ENCODE results near the gene PRKAA2. TPM values are rescaled to one million over a fixed set of nuclear protein-coding genes. Genes with fewer than 3 reads are reported as not detected.

The PRKAA2 gene
- total and polyA plus RNA-seq, 4 donors: 9.6 to 27.4 (median 11.1) TPM

GRCh38 chr1:56648546-56648945 lies 3.4 kb downstream of the PRKAA2 start:
- Histone ChIP-seq H3K36me3 (ENCODE audit: control insufficient read depth, insufficient read depth, low read length) (no peaks in the 10 kb centered on the region), H3K9me3 (ENCODE audit: control insufficient read depth, insufficient read depth, low read length) (no peaks in the 10 kb centered on the region), H3K27ac (ENCODE audit: low read depth, low read length) (no peak overlapping the region), H3K4me3 (ENCODE audit: low read depth, low read length) (no peak overlapping the region), H3K27me3 (ENCODE audit: control insufficient read depth, insufficient read depth, low read length) (no peaks in the 10 kb centered on the region), H3K4me1 (ENCODE audit: control insufficient read depth, insufficient read depth, low read length) (peaks cover 3% of the 10 kb centered on the region)
- DNase-seq (ENCODE audit: low read depth in 4 of 6, low spot score in 6 of 6): no peak
- WGBS (ENCODE audit: insufficient coverage): no CpG with 5 or more reads among the region's 4 CpGs

GRCh38 chr1:56654126-56654923 lies 9.2 kb downstream of the PRKAA2 start:
- H3K4me1 ChIP-seq (ENCODE audit: control insufficient read depth, insufficient read depth, low read length): no peaks in the 10 kb centered on the region
- WGBS (ENCODE audit: insufficient coverage): no CpG with 5 or more reads among the region's 1 CpG
- no peaks in the 10 kb centered on the region for H3K27me3 ChIP-seq (ENCODE audit: control insufficient read depth, insufficient read depth, low read length)
- H3K36me3 ChIP-seq (ENCODE audit: control insufficient read depth, insufficient read depth, low read length): no peaks in the 10 kb centered on the region
- no peak overlapping the region for H3K4me3 ChIP-seq (ENCODE audit: low read depth, low read length)
- H3K27ac ChIP-seq (ENCODE audit: low read depth, low read length): no peak overlapping the region
- no peak for DNase-seq (ENCODE audit: low read depth in 4 of 6, low spot score in 6 of 6)
- H3K9me3 ChIP-seq (ENCODE audit: control insufficient read depth, insufficient read depth, low read length): peaks cover 5% of the 10 kb centered on the region

GRCh38 chr1:56655991-56656613 lies 11.0 kb downstream of the PRKAA2 start:
- Histone ChIP-seq H3K9me3 (ENCODE audit: control insufficient read depth, insufficient read depth, low read length) (peaks cover 5% of the 10 kb centered on the region), H3K27ac (ENCODE audit: low read depth, low read length) (no peak overlapping the region), H3K27me3 (ENCODE audit: control insufficient read depth, insufficient read depth, low read length) (no peaks in the 10 kb centered on the region), H3K36me3 (ENCODE audit: control insufficient read depth, insufficient read depth, low read length) (no peaks in the 10 kb centered on the region), H3K4me1 (ENCODE audit: control insufficient read depth, insufficient read depth, low read length) (no peaks in the 10 kb centered on the region), H3K4me3 (ENCODE audit: low read depth, low read length) (no peak overlapping the region)
- WGBS (ENCODE audit: insufficient coverage): no CpG with 5 or more reads among the region's 1 CpG
- no peak for DNase-seq (ENCODE audit: low read depth in 4 of 6, low spot score in 6 of 6)

GRCh38 chr1:56658254-56658653 lies 13.1 kb downstream of the PRKAA2 start:
- Histone ChIP-seq H3K27ac (ENCODE audit: low read depth, low read length) (no peak overlapping the region), H3K9me3 (ENCODE audit: control insufficient read depth, insufficient read depth, low read length) (peaks cover 5% of the 10 kb centered on the region), H3K4me3 (ENCODE audit: low read depth, low read length) (no peak overlapping the region), H3K36me3 (ENCODE audit: control insufficient read depth, insufficient read depth, low read length) (no peaks in the 10 kb centered on the region), H3K27me3 (ENCODE audit: control insufficient read depth, insufficient read depth, low read length) (no peaks in the 10 kb centered on the region), H3K4me1 (ENCODE audit: control insufficient read depth, insufficient read depth, low read length) (no peaks in the 10 kb centered on the region)
- WGBS (ENCODE audit: insufficient coverage): 75% methylated on average over 1 of the region's 4 CpGs
- DNase-seq (ENCODE audit: low read depth in 4 of 6, low spot score in 6 of 6): no peak

GRCh38 chr1:56660293-56660692 lies 15.2 kb downstream of the PRKAA2 start:
- no CpG with 5 or more reads among the region's 1 CpG for WGBS (ENCODE audit: insufficient coverage)
- Histone ChIP-seq H3K27ac (ENCODE audit: low read depth, low read length) (no peak overlapping the region), H3K36me3 (ENCODE audit: control insufficient read depth, insufficient read depth, low read length) (no peaks in the 10 kb centered on the region), H3K27me3 (ENCODE audit: control insufficient read depth, insufficient read depth, low read length) (no peaks in the 10 kb centered on the region), H3K4me3 (ENCODE audit: low read depth, low read length) (no peak overlapping the region), H3K9me3 (ENCODE audit: control insufficient read depth, insufficient read depth, low read length) (peaks cover 5% of the 10 kb centered on the region), H3K4me1 (ENCODE audit: control insufficient read depth, insufficient read depth, low read length) (no peaks in the 10 kb centered on the region)
- no peak for DNase-seq (ENCODE audit: low read depth in 4 of 6, low spot score in 6 of 6)

- no peaks in the 10 kb centered on the region for H3K27me3 ChIP-seq (ENCODE audit: control insufficient read depth, insufficient read depth, low read length)
- H3K9me3 ChIP-seq (ENCODE audit: control insufficient read depth, insufficient read depth, low read length): no peaks in the 10 kb centered on the region
- no peaks in the 10 kb centered on the region for H3K36me3 ChIP-seq (ENCODE audit: control insufficient read depth, insufficient read depth, low read length)
- DNase-seq (ENCODE audit: low read depth in 4 of 6, low spot score in 6 of 6): no peak
- no peaks in the 10 kb centered on the region for H3K4me1 ChIP-seq (ENCODE audit: control insufficient read depth, insufficient read depth, low read length)
- H3K4me3 ChIP-seq (ENCODE audit: low read depth, low read length): no peak overlapping the region
- H3K27ac ChIP-seq (ENCODE audit: low read depth, low read length): no peak overlapping the region
- no CpG with 5 or more reads among the region's 3 CpGs for WGBS (ENCODE audit: insufficient coverage)
Observed at GRCh38 chr1:56663846-56664245, 18.7 kb downstream of the PRKAA2 start.

- no CpG with 5 or more reads among the region's 1 CpG for WGBS (ENCODE audit: insufficient coverage)
- DNase-seq (ENCODE audit: low read depth in 4 of 6, low spot score in 6 of 6): no peak
- Histone ChIP-seq H3K36me3 (ENCODE audit: control insufficient read depth, insufficient read depth, low read length) (no peaks in the 10 kb centered on the region), H3K27ac (ENCODE audit: low read depth, low read length) (no peak overlapping the region), H3K27me3 (ENCODE audit: control insufficient read depth, insufficient read depth, low read length) (no peaks in the 10 kb centered on the region), H3K4me3 (ENCODE audit: low read depth, low read length) (no peak overlapping the region), H3K4me1 (ENCODE audit: control insufficient read depth, insufficient read depth, low read length) (no peaks in the 10 kb centered on the region), H3K9me3 (ENCODE audit: control insufficient read depth, insufficient read depth, low read length) (no peaks in the 10 kb centered on the region)
Observed at GRCh38 chr1:56665384-56665783, 20.3 kb downstream of the PRKAA2 start.

GRCh38 chr1:56666112-56666608 lies 21.0 kb downstream of the PRKAA2 start:
- 60% methylated on average over 1 of the region's 3 CpGs for WGBS (ENCODE audit: insufficient coverage)
- no peak for DNase-seq (ENCODE audit: low read depth in 4 of 6, low spot score in 6 of 6)
- Histone ChIP-seq H3K4me3 (ENCODE audit: low read depth, low read length) (no peak overlapping the region), H3K27me3 (ENCODE audit: control insufficient read depth, insufficient read depth, low read length) (no peaks in the 10 kb centered on the region), H3K4me1 (ENCODE audit: control insufficient read depth, insufficient read depth, low read length) (no peaks in the 10 kb centered on the region), H3K36me3 (ENCODE audit: control insufficient read depth, insufficient read depth, low read length) (no peaks in the 10 kb centered on the region), H3K9me3 (ENCODE audit: control insufficient read depth, insufficient read depth, low read length) (no peaks in the 10 kb centered on the region), H3K27ac (ENCODE audit: low read depth, low read length) (no peak overlapping the region)

GRCh38 chr1:56670350-56670749 lies 25.2 kb downstream of the PRKAA2 start:
- Histone ChIP-seq H3K27me3 (ENCODE audit: control insufficient read depth, insufficient read depth, low read length) (no peaks in the 10 kb centered on the region), H3K4me1 (ENCODE audit: control insufficient read depth, insufficient read depth, low read length) (no peaks in the 10 kb centered on the region), H3K36me3 (ENCODE audit: control insufficient read depth, insufficient read depth, low read length) (no peaks in the 10 kb centered on the region), H3K9me3 (ENCODE audit: control insufficient read depth, insufficient read depth, low read length) (no peaks in the 10 kb centered on the region), H3K27ac (ENCODE audit: low read depth, low read length) (no peak overlapping the region), H3K4me3 (ENCODE audit: low read depth, low read length) (no peak overlapping the region)
- 0% methylated on average over 1 of the region's 2 CpGs for WGBS (ENCODE audit: insufficient coverage)
- no peak for DNase-seq (ENCODE audit: low read depth in 4 of 6, low spot score in 6 of 6)

- 100% methylated on average over 1 of the region's 4 CpGs for WGBS (ENCODE audit: insufficient coverage)
- Histone ChIP-seq H3K27ac (ENCODE audit: low read depth, low read length) (no peak overlapping the region), H3K27me3 (ENCODE audit: control insufficient read depth, insufficient read depth, low read length) (no peaks in the 10 kb centered on the region), H3K36me3 (ENCODE audit: control insufficient read depth, insufficient read depth, low read length) (no peaks in the 10 kb centered on the region), H3K4me3 (ENCODE audit: low read depth, low read length) (no peak overlapping the region), H3K9me3 (ENCODE audit: control insufficient read depth, insufficient read depth, low read length) (no peaks in the 10 kb centered on the region), H3K4me1 (ENCODE audit: control insufficient read depth, insufficient read depth, low read length) (no peaks in the 10 kb centered on the region)
- no peak for DNase-seq (ENCODE audit: low read depth in 4 of 6, low spot score in 6 of 6)
Observed at GRCh38 chr1:56671085-56671484, 26.0 kb downstream of the PRKAA2 start.
